DOHH2 (cell line): ENCODE measurements around the gene PREX1.

Experiments
- H3F3A ChIP-seq: fragments of 200-600 bp; sonication (generic), shearing (Covaris generic); 2 replicates; pipeline ENCODE4 v1.6.0; 2016; ENCODE audit warnings: antibody characterized with exemption, mild to moderate bottlenecking; ENCODE audit not compliant: control insufficient read depth, insufficient read depth
- H3K27ac ChIP-seq: fragments of 200-600 bp; sonication (generic); 2 replicates; pipeline ENCODE4 v1.5.1; 2014; ENCODE audit warnings: low read depth, mild to moderate bottlenecking, low read length, moderate library complexity
- H3K27me3 ChIP-seq: fragments of 200-600 bp; sonication (generic); 2 replicates; pipeline ENCODE4 v1.6.1; 2014; ENCODE audit warnings: mild to moderate bottlenecking, low read length, mixed read lengths; ENCODE audit not compliant: control insufficient read depth
- H3K36me3 ChIP-seq: fragments of 200-600 bp; sonication (generic); 2 replicates; pipeline ENCODE4 v1.6.1; 2014; ENCODE audit warnings: mild to moderate bottlenecking, low read length, moderate library complexity, mixed read lengths; ENCODE audit not compliant: control insufficient read depth
- H3K4me1 ChIP-seq: fragments of 200-600 bp; sonication (generic); 2 replicates; pipeline ENCODE4 v1.6.1; 2014; ENCODE audit warnings: mild to moderate bottlenecking, low read length, mixed read lengths; ENCODE audit not compliant: control insufficient read depth
- H3K4me2 ChIP-seq: fragments of 200-600 bp; sonication (generic); 2 replicates; pipeline ENCODE4 v1.6.0; 2014; ENCODE audit warnings: mild to moderate bottlenecking, low read length, moderate library complexity
- H3K4me3 ChIP-seq: fragments of 200-600 bp; sonication (generic); 2 replicates; pipeline ENCODE4 v1.5.1; 2014; ENCODE audit warnings: mild to moderate bottlenecking, low read length, mixed read lengths
- H3K79me2 ChIP-seq: fragments of 200-600 bp; sonication (generic); 2 replicates; pipeline ENCODE4 v1.6.1; 2014; ENCODE audit warnings: mild to moderate bottlenecking, low read length, mixed read lengths; ENCODE audit not compliant: control insufficient read depth
- H3K9me2 ChIP-seq: fragments of 200-600 bp; sonication (generic); replicated peaks from 2 replicates; pipeline ENCODE4 v1.6.1; 2014; ENCODE audit warnings: mild to moderate bottlenecking, low read length, mixed read lengths; ENCODE audit not compliant: control insufficient read depth
- H3K9me3 ChIP-seq: fragments of 200-600 bp; sonication (generic); 2 replicates; pipeline ENCODE4 v1.6.1; 2014; ENCODE audit warnings: antibody characterized with exemption, low read length, mixed read lengths; ENCODE audit not compliant: control insufficient read depth, insufficient read depth
- H4K20me1 ChIP-seq: fragments of 200-600 bp; sonication (generic); 2 replicates; pipeline ENCODE4 v1.6.0; 2014; ENCODE audit warnings: low read depth, mild to moderate bottlenecking, antibody characterized with exemption, low read length, moderate library complexity; ENCODE audit not compliant: control insufficient read depth, insufficient read depth
- CTCF ChIP-seq: fragments of 200-600 bp; sonication (generic); IDR thresholded peaks from one replicate; pipeline ENCODE4 v1.5.1; 2014; ENCODE audit warnings: antibody characterized with exemption, mild to moderate bottlenecking, low read depth, low read length; ENCODE audit not compliant: poor library complexity, severe bottlenecking
- EZH2phosphoT487 ChIP-seq: fragments of 200-600 bp; sonication (generic); IDR thresholded peaks from 2 replicates; pipeline ENCODE4 v1.6.1; 2017; ENCODE audit warnings: borderline replicate concordance, mild to moderate bottlenecking, antibody characterized with exemption, low read length, moderate library complexity, mixed read lengths

The PREX1 gene

GRCh38 chr20:48615871-48616270, 211.9 kb downstream of the PREX1 start:
- Histone ChIP-seq H3K27ac (no peak overlapping the region), H3K36me3 (no peaks in the 10 kb centered on the region), H3K4me1 (no peaks in the 10 kb centered on the region; the same call in 1 of the 2 replicates), H4K20me1 (no peaks in the 10 kb centered on the region), H3K4me3 (no peak overlapping the region), H3K27me3 (no peaks in the 10 kb centered on the region), H3K9me2 (no peaks in the 10 kb centered on the region), H3K79me2 (no peaks in the 10 kb centered on the region), H3K4me2 (no peak overlapping the region), H3F3A (no peaks in the 10 kb centered on the region), H3K9me3 (no peaks in the 10 kb centered on the region)
- no peak for TF ChIP-seq EZH2phosphoT487
- no peak for TF ChIP-seq CTCF

- Histone ChIP-seq H3K4me3 (no peak overlapping the region), H3K4me2 (no peak overlapping the region), H4K20me1 (no peaks in the 10 kb centered on the region), H3K9me2 (no peaks in the 10 kb centered on the region), H3K79me2 (no peaks in the 10 kb centered on the region), H3K36me3 (no peaks in the 10 kb centered on the region), H3K9me3 (no peaks in the 10 kb centered on the region), H3K27ac (no peak overlapping the region), H3K4me1 (no peaks in the 10 kb centered on the region), H3K27me3 (no peaks in the 10 kb centered on the region), H3F3A (no peaks in the 10 kb centered on the region)
- TF ChIP-seq CTCF (no peak), EZH2phosphoT487 (no peak)
These were observed 213.1 kb downstream of the PREX1 start for GRCh38 chr20:48614593-48615274.

- H3K79me2 ChIP-seq: no peaks in the 10 kb centered on the region
- no peaks in the 10 kb centered on the region for H3K4me1 ChIP-seq
- H3K9me2 ChIP-seq: no peaks in the 10 kb centered on the region
- TF ChIP-seq CTCF (no peak), EZH2phosphoT487 (no peak)
- H3K27ac ChIP-seq: no peak overlapping the region
- no peaks in the 10 kb centered on the region for H3K27me3 ChIP-seq
- no peaks in the 10 kb centered on the region for H4K20me1 ChIP-seq
- no peak overlapping the region for H3K4me3 ChIP-seq
- no peaks in the 10 kb centered on the region for H3F3A ChIP-seq
- H3K4me2 ChIP-seq: no peak overlapping the region
- H3K36me3 ChIP-seq: no peaks in the 10 kb centered on the region
- no peaks in the 10 kb centered on the region for H3K9me3 ChIP-seq
These were observed 213.9 kb downstream of the PREX1 start for GRCh38 chr20:48613926-48614325.
